Measurements from ENCODE around the gene LIN7C. TPM values are rescaled to one million over a fixed set of nuclear protein-coding genes. Genes with fewer than 3 reads are reported as not detected.
"Not testable (repeated sequence)": the region's sequence is repeated elsewhere in the genome, so short reads cannot be mapped to it uniquely, and the experiment has no call there.

The LIN7C gene
- total RNA-seq, 1 donor from 2014 or later = 26.8 TPM

DNA sequence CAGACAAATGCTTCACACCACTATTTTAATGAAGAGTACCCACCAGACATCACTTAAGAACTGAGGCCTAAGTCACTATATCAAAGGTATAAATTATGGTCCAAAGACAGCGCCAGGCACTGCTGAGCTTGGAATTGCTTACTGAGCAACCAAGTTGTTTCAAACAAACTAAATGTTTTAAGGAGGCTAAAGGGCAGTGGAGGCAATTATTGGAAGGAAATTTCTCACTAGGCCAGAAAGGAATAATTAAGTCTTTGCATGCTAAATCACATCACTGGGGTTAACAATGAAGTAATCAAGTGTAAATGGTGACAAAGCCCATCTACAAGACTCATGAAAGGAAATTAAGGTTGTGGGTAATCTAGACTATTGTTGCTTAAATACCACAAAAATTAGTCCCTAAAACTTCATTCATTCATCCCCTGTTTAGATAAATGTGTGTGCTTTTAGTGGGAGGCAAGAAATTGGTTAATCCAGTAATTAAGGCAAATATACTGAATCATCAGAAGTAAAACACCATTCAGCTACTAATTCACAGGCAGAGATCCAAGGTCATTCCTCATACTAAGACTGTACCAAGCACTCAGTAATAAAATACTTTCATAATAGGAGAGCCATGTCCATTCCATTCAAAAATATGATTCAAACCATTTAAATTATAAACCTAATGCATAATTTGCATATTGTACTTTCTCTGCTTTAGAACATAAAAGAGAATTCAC lies 55.2 kb downstream of the LIN7C start:
- no peak for DNase-seq (ENCODE audit: low spot score)

DNA sequence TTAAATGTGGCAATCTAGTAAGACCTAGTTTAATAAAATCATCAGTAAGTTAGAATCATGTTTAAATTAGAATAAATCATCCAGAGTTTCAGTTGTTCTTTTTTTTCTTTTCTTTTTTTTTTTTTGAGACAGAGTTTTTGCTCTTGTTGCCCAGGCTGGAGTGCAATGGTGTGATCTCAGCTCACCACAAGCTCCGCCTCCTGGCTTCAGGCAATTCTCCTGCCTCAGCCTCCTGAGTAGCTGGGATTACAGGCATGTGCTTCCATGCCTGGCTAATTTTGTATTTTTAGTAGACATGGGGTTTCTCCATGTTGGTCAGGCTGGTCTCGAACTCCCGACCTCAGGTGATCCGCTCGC lies 58.4 kb downstream of the LIN7C start:
- not testable (repeated sequence) for DNase-seq (ENCODE audit: low spot score)

DNA sequence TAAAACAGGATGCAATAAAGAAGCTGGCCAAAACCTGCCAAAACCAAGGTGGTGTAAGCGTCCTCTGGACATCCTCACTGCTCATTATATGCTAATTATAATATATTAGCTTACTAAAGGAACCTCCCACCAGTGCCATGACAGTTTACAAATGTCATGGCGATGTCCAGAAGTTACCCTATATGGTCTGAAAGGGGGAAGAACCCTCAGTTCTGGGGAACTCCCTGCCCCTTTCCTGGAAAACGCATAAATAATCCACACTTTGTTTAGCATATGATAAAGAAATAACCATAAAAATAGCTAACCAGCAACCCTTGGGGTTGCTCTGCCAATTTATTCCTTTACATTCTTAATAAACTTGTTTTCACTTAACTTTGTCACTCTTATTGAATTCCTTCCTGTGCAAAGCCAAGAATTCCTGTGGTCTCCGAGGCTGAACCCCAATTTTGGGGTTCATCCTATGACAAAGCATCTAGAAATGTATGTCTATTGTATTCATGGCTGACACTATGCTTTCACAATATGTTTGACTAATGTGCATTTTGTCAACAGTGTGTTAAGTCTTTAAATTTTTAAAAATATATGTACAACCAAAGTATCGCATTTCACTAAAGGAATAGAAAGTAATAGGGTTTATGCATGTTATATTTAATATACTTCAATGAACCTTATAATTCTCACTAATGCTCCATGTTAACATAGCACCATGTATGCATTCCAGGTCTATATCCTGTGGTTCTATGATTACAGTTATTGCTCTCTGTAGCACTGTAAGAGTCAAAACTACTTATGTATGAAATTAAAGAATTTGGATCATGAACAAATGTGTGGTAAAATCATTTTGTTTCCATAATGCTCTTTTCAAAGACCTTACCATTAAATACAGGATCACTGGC lies 59.0 kb downstream of the LIN7C start:
- no peak for DNase-seq (ENCODE audit: low spot score)

DNA sequence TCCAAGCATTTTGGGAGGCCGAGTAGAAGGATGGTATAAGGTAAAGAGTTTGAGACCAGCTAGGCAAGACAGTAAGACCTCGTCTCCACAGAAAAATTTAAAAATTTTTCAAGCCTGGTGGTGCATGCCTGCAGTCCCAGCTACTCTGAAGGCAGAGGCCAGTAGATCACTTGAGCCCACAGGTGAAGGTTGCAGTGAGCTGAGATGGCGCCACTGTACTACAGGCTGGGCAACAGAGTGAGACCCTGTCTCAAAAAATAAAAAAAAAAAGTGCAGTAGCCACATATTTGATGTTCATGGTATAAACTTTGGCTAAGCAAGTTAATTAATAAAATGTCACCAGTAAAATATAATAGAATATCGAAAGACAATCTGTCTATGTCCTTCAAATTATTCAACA lies 60.9 kb downstream of the LIN7C start:
- DNase-seq (ENCODE audit: low spot score) = no peak

DNA sequence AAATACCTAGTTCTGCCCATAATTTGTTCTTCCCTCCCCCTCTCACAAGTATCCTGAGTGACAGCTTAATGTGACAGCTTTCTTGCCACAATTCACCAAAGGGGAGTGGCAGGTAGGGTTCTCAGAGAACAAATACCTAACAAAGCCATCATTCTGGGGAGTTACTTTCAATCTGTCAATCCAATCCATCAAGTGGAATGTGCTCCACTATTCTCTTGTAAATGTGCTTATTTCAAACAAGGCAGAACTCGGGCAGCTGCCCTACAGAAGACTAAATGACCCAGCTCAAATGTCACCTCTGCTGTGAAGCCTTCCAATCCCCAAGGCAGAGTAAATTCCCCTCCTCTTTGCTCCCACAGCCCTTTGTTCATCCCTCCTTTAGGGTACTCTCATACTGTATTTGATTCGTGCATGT lies 61.8 kb downstream of the LIN7C start:
- DNase-seq (ENCODE audit: low spot score) = no peak

Small RNAs within 50 kb of the gene (microRNA-seq; reads per million reads assigned to microRNA genes)
- not detected for gene MIR8087 (ENCODE audit: borderline number of aligned reads)

Other genes with a start within 250 kb of the LIN7C start
- 6.2 TPM for gene CCDC34, start 143.6 kb downstream of the LIN7C start, total RNA-seq
- 50.6 TPM for gene LGR4, start 34.0 kb downstream of the LIN7C start, total RNA-seq
- 0.22 TPM for gene BDNF, start 193.7 kb upstream of the LIN7C start, total RNA-seq